ENCODE measurements around the gene HARBI1. TPM values are rescaled to one million over a fixed set of nuclear protein-coding genes. Genes with fewer than 3 reads are reported as not detected.

Gene HARBI1
- total RNA-seq, 1 donor from 2014 or later = 5.3 TPM

DNA sequence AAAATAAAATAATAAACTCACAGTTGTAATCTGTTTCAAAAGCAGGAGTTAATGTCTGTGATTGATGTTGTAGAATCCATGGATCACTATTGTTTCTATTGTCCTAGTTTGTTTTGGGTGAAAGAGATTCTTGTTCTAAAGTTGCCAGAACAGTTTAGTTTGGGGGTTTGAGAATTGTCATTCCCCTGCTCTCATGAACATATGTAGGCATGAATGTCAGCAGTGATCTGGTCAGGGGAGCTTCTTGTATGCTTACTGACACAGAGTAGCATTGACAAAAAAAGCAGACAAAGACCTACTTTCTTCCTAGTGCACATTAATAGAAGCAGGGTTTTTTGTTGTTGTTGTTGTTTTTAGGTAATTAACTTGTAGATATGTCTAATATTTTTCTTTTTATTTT, 44.8 kb upstream of the HARBI1 start:
- H3K27me3 Mint-ChIP-seq (ENCODE audit: insufficient read depth, low read depth) = no peaks in the 10 kb centered on the region
- H3K27me3 ChIP-seq = no peaks in the 10 kb centered on the region

GRCh38 chr11:46659908-46660307, 42.9 kb upstream of the HARBI1 start:
- no peaks in the 10 kb centered on the region for H3K36me3 ChIP-seq
- H3F3A ChIP-seq (ENCODE audit: low read depth) = no peaks in the 10 kb centered on the region
- H3K4me3 Mint-ChIP-seq = no peak overlapping the region
- no peaks in the 10 kb centered on the region for H3K9me3 ChIP-seq (ENCODE audit: low read depth)
- H3K4me1 ChIP-seq = no peaks in the 10 kb centered on the region
- no peak overlapping the region for H3K4me3 ChIP-seq
- H3K27ac ChIP-seq = no peak overlapping the region
- H2AFZ ChIP-seq (replicated peaks) = no peak overlapping the region
- H3K4me2 ChIP-seq = no peak overlapping the region
- H3K27me3 Mint-ChIP-seq (ENCODE audit: insufficient read depth, low read depth) = no peaks in the 10 kb centered on the region
- no peaks in the 10 kb centered on the region for H3K4me1 Mint-ChIP-seq
- H4K20me1 ChIP-seq (ENCODE audit: low read depth) = no peaks in the 10 kb centered on the region
- H3K9me3 Mint-ChIP-seq = no peaks in the 10 kb centered on the region
- no peaks in the 10 kb centered on the region for H3K27me3 ChIP-seq
- H3K36me3 Mint-ChIP-seq = peaks cover 25% of the 10 kb centered on the region
- no peak overlapping the region for H3K27ac Mint-ChIP-seq
- H3K79me2 ChIP-seq (ENCODE audit: low read depth) = no peaks in the 10 kb centered on the region
- H3K9ac ChIP-seq = no peak overlapping the region
- DNase-seq (ENCODE audit: low spot score) = no peak
- TF ChIP-seq EZH2phosphoT487 (IDR thresholded peaks at IDR 0.05) = no peak
- TF ChIP-seq CTCF (IDR thresholded peaks at IDR 0.05) = no peak
- no peak for TF ChIP-seq EZH2 (IDR thresholded peaks at IDR 0.05)

More for the DNA sequence above, 44.8 kb upstream of the HARBI1 start:
- no peak for DNase-seq (ENCODE audit: low spot score)
- H3K4me1 Mint-ChIP-seq = peaks cover 3% of the 10 kb centered on the region
- peaks cover 32% of the 10 kb centered on the region for H3K36me3 Mint-ChIP-seq
- H4K20me1 ChIP-seq (ENCODE audit: low read depth) = no peaks in the 10 kb centered on the region
- H3F3A ChIP-seq (ENCODE audit: low read depth) = no peaks in the 10 kb centered on the region
- no peak overlapping the region for H3K27ac ChIP-seq
- H3K27ac Mint-ChIP-seq = no peak overlapping the region
- no peaks in the 10 kb centered on the region for H3K79me2 ChIP-seq (ENCODE audit: low read depth)
- H3K4me3 ChIP-seq = no peak overlapping the region
- no peaks in the 10 kb centered on the region for H3K9me3 ChIP-seq (ENCODE audit: low read depth)
- no peaks in the 10 kb centered on the region for H3K4me1 ChIP-seq
- H2AFZ ChIP-seq (replicated peaks) = no peak overlapping the region
- H3K36me3 ChIP-seq = no peaks in the 10 kb centered on the region
- H3K9me3 Mint-ChIP-seq = no peaks in the 10 kb centered on the region
- H3K9ac ChIP-seq = no peak overlapping the region
- TF ChIP-seq EZH2phosphoT487 (IDR thresholded peaks at IDR 0.05) (no peak), CTCF (IDR thresholded peaks at IDR 0.05) (no peak), EZH2 (IDR thresholded peaks at IDR 0.05) (no peak)
- no peak overlapping the region for H3K4me3 Mint-ChIP-seq
- H3K4me2 ChIP-seq = no peak overlapping the region

GRCh38 chr11:46658259-46658658, 41.2 kb upstream of the HARBI1 start:
- no peak for TF ChIP-seq EZH2 (IDR thresholded peaks at IDR 0.05)
- TF ChIP-seq EZH2phosphoT487 (IDR thresholded peaks at IDR 0.05) = no peak
- no peak for TF ChIP-seq CTCF (IDR thresholded peaks at IDR 0.05)
- Mint-ChIP-seq H3K27ac (no peak overlapping the region), H3K4me3 (no peak overlapping the region), H3K9me3 (no peaks in the 10 kb centered on the region), H3K36me3 (peaks cover 23% of the 10 kb centered on the region), H3K27me3 (ENCODE audit: insufficient read depth, low read depth) (no peaks in the 10 kb centered on the region), H3K4me1 (no peaks in the 10 kb centered on the region)
- no peaks in the 10 kb centered on the region for H3K4me1 ChIP-seq
- H3K4me3 ChIP-seq = no peak overlapping the region
- no peak overlapping the region for H3K27ac ChIP-seq
- no peak overlapping the region for H3K9ac ChIP-seq
- H3K4me2 ChIP-seq = no peak overlapping the region
- no peak for DNase-seq (ENCODE audit: low spot score)
- no peaks in the 10 kb centered on the region for H3F3A ChIP-seq (ENCODE audit: low read depth)
- no peaks in the 10 kb centered on the region for H4K20me1 ChIP-seq (ENCODE audit: low read depth)
- peaks cover 1% of the 10 kb centered on the region for H3K36me3 ChIP-seq
- H3K27me3 ChIP-seq = no peaks in the 10 kb centered on the region
- H3K9me3 ChIP-seq (ENCODE audit: low read depth) = no peaks in the 10 kb centered on the region
- H2AFZ ChIP-seq (replicated peaks) = no peak overlapping the region
- no peaks in the 10 kb centered on the region for H3K79me2 ChIP-seq (ENCODE audit: low read depth)

All from neural progenitor cell (in vitro differentiated cells).